Measurements from ENCODE around the gene FTO. TPM values are rescaled to one million over a fixed set of nuclear protein-coding genes. Genes with fewer than 3 reads are reported as not detected.

Gene FTO
- total and polyA plus RNA-seq, 2 of the 13 experiments (the other 11 are each of a cell fraction or from before 2014, with no cell fraction given), result 41.6 to 55.8 TPM

DNA sequence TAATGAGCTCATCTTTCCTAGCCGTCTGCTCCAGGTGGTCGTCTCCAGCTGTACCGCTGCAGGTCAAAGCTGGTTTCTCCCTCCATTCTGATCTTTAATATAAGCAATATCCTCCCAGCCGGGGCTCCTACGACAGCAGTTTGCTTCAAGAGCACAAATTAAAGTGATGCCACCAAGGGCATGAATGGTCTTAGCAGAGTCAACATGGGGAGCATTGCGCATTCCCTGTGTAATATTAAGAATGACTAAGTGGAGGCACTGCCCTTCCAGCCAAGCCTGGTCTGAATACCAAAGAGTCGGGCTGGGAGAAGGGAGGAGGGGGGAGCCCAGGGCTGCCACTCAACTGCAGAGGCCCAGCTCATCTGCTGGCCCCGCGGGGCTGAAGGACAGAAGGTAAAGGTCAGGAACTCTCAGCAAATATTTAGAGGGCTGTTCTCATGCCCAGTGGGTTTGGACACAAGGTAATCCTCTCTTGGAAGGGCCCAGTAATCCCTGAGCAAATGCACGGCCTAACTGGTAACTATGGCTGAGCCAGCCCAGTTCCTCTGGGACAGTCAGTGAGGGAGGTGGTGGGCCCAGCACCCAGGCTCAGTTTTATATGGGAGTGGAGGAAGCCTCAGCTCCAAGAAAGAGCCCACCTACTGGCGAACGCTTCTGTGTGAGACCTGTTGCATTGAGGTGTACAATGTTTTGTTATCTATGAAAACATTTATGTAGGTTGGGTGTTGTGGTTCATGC, 461.4 kb downstream of the FTO start (continued):
- 0 out of 2 replicates have a peak, but pooled peaks have one; percentile 28 for TF ChIP-seq ZFP36L2 (CRISPR knock-in tag; IDR thresholded peaks at IDR 0.05)
- TF ChIP-seq, protein P1, sequence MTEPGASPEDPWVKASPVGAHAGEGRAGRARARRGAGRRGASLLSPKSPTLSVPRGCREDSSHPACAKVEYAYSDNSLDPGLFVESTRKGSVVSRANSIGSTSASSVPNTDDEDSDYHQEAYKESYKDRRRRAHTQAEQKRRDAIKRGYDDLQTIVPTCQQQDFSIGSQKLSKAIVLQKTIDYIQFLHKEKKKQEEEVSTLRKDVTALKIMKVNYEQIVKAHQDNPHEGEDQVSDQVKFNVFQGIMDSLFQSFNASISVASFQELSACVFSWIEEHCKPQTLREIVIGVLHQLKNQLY (CRISPR knock-in tag; IDR thresholded peaks at IDR 0.05), result peak; percentile 76
- TF ChIP-seq, protein P2, sequence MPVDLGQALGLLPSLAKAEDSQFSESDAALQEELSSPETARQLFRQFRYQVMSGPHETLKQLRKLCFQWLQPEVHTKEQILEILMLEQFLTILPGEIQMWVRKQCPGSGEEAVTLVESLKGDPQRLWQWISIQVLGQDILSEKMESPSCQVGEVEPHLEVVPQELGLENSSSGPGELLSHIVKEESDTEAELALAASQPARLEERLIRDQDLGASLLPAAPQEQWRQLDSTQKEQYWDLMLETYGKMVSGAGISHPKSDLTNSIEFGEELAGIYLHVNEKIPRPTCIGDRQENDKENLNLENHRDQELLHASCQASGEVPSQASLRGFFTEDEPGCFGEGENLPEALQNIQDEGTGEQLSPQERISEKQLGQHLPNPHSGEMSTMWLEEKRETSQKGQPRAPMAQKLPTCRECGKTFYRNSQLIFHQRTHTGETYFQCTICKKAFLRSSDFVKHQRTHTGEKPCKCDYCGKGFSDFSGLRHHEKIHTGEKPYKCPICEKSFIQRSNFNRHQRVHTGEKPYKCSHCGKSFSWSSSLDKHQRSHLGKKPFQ (CRISPR knock-in tag; IDR thresholded peaks at IDR 0.05; ENCODE audit: insufficient replicate concordance), result no peak
- TF ChIP-seq ZNF629 (CRISPR knock-in tag; conservative IDR thresholded peaks at IDR 0.05), result peak; percentile 57; the same call in 1 of the 2 replicates
- TF ChIP-seq MNT (IDR thresholded peaks at IDR 0.05), result no peak
- no peak for TF ChIP-seq ZNF550 (CRISPR knock-in tag; IDR thresholded peaks at IDR 0.05; ENCODE audit: borderline replicate concordance)
- peak; percentile 63; the same call in 1 of the 2 replicates for TF ChIP-seq KDM5B (CRISPR knock-in tag; IDR thresholded peaks at IDR 0.05; ENCODE audit: borderline replicate concordance)
- peak; percentile 77; the same call in 1 of the 2 replicates for TF ChIP-seq HOXA5 (CRISPR knock-in tag; IDR thresholded peaks at IDR 0.05)
- TF ChIP-seq EHMT2 (IDR thresholded peaks at IDR 0.05; ENCODE audit: borderline replicate concordance, low read depth, low read length), result no peak; the same call in 1 of the 2 replicates
- TF ChIP-seq KDM2A (CRISPR knock-in tag; IDR thresholded peaks at IDR 0.05; ENCODE audit: borderline replicate concordance, low read depth), result peak; percentile 82
- TF ChIP-seq, protein P3, sequence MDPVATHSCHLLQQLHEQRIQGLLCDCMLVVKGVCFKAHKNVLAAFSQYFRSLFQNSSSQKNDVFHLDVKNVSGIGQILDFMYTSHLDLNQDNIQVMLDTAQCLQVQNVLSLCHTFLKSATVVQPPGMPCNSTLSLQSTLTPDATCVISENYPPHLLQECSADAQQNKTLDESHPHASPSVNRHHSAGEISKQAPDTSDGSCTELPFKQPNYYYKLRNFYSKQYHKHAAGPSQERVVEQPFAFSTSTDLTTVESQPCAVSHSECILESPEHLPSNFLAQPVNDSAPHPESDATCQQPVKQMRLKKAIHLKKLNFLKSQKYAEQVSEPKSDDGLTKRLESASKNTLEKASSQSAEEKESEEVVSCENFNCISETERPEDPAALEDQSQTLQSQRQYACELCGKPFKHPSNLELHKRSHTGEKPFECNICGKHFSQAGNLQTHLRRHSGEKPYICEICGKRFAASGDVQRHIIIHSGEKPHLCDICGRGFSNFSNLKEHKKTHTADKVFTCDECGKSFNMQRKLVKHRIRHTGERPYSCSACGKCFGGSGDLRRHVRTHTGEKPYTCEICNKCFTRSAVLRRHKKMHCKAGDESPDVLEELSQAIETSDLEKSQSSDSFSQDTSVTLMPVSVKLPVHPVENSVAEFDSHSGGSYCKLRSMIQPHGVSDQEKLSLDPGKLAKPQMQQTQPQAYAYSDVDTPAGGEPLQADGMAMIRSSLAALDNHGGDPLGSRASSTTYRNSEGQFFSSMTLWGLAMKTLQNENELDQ (CRISPR knock-in tag; IDR thresholded peaks at IDR 0.05; ENCODE audit: borderline replicate concordance), result no peak
- peak; percentile 61; the same call in 1 of the 2 replicates for TF ChIP-seq NCOA1 (CRISPR knock-in tag; IDR thresholded peaks at IDR 0.05)
- 0 out of 2 replicates have a peak, but pooled peaks have one; percentile 39 for TF ChIP-seq TSC22D2 (CRISPR knock-in tag; IDR thresholded peaks at IDR 0.05; ENCODE audit: borderline replicate concordance)
- no peak for TF ChIP-seq PCBP1 (IDR thresholded peaks at IDR 0.05; ENCODE audit: borderline replicate concordance, low read depth, low read length)
- TF ChIP-seq, protein P4, sequence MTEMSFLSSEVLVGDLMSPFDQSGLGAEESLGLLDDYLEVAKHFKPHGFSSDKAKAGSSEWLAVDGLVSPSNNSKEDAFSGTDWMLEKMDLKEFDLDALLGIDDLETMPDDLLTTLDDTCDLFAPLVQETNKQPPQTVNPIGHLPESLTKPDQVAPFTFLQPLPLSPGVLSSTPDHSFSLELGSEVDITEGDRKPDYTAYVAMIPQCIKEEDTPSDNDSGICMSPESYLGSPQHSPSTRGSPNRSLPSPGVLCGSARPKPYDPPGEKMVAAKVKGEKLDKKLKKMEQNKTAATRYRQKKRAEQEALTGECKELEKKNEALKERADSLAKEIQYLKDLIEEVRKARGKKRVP (CRISPR knock-in tag; IDR thresholded peaks at IDR 0.05), result peak in 1 of 2 experiments; percentile 42; a peak in 1 of 4 replicates
- TF ChIP-seq, protein P5, sequence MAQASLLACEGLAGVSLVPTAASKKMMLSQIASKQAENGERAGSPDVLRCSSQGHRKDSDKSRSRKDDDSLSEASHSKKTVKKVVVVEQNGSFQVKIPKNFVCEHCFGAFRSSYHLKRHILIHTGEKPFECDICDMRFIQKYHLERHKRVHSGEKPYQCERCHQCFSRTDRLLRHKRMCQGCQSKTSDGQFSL (CRISPR knock-in tag; IDR thresholded peaks at IDR 0.05), result peak; percentile 75; the same call in 1 of the 2 replicates
- TF ChIP-seq ZNF501 (CRISPR knock-in tag; IDR thresholded peaks at IDR 0.05), result 0 out of 2 replicates have a peak, but pooled peaks have one; percentile 41
- TF ChIP-seq, protein P6, sequence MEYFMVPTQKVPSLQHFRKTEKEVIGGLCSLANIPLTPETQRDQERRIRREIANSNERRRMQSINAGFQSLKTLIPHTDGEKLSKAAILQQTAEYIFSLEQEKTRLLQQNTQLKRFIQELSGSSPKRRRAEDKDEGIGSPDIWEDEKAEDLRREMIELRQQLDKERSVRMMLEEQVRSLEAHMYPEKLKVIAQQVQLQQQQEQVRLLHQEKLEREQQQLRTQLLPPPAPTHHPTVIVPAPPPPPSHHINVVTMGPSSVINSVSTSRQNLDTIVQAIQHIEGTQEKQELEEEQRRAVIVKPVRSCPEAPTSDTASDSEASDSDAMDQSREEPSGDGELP (IDR thresholded peaks at IDR 0.05; ENCODE audit: borderline replicate concordance, low read depth), result peak; percentile 88; the same call in 1 of the 2 replicates
- TF ChIP-seq RXRA (CRISPR knock-in tag; IDR thresholded peaks at IDR 0.05), result peak; percentile 97
